ENCODE measurements around the gene RAP2B.
A peak's percentile ranks its signal among the peaks of the same experiment; 100 is the strongest.
"Not testable (repeated sequence)": the region's sequence is repeated elsewhere in the genome, so short reads cannot be mapped to it uniquely, and the experiment has no call there.

The RAP2B gene

DNA sequence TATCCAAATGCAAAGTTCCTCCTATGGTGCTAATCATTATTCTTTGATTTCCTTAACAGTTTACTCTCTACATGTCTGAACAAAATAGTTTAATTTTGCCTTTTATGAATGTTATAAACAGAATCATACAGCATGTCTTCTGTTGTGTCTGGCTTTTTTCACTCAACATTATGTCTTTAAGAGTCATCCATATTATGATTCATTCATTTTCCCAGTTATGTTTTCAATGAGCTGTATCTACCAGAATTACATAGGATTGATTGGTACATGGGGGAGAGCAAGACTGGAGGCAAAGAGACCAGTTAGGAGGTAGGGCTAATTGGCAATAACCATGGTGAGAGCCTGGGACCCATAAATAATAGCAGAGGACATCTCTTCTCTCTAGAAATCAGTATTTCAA lies 16.6 kb upstream of the RAP2B start:
- TF ChIP-seq, protein P1, sequence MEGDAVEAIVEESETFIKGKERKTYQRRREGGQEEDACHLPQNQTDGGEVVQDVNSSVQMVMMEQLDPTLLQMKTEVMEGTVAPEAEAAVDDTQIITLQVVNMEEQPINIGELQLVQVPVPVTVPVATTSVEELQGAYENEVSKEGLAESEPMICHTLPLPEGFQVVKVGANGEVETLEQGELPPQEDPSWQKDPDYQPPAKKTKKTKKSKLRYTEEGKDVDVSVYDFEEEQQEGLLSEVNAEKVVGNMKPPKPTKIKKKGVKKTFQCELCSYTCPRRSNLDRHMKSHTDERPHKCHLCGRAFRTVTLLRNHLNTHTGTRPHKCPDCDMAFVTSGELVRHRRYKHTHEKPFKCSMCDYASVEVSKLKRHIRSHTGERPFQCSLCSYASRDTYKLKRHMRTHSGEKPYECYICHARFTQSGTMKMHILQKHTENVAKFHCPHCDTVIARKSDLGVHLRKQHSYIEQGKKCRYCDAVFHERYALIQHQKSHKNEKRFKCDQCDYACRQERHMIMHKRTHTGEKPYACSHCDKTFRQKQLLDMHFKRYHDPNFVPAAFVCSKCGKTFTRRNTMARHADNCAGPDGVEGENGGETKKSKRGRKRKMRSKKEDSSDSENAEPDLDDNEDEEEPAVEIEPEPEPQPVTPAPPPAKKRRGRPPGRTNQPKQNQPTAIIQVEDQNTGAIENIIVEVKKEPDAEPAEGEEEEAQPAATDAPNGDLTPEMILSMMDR (conservative IDR thresholded peaks at IDR 0.05; ENCODE audit: low read depth, low read length): no peak
- no peak overlapping the region for H3K4me3 ChIP-seq (ENCODE audit: low read depth, low read length)
- no peak for DNase-seq (ENCODE audit: low read depth)

DNA sequence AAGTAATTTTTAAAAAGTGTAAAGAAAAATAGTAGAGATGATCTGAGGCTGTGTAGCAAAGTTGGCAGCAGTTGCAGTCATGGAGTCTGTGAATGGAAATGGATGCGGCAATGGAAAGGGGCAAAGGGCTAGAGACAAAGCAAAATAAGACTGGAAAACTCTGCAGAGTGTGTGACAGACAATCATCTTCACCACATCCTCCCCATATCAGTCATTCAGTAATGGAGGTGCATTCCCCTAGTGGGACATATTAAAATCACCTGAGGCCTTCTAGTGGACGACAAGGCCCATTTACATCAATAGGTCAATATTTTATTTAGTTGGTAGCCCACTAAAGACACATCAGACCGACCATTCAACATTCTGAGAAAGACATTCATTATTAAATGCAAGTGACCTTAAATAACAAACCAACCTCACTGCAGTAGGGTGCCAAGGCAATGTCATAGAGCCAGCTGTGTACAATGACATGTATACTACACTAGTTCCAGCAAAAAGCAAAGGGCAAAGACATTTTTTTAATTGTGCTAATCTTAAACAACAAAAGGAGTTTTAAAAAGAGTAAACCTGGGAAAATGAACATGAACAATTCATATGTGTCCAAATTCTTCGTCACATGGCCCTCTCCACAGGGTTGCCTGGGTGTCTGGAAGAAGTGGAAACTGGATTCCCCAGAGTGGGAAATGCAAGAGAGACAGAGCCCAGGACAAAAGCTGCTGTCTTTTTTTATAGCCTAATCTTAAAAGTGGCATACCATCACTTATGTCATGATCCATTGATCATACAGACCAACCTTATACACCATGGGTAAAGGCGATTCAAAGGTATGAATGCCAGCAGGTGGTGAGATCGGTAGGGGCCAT lies 15.6 kb upstream of the RAP2B start:
- H3K4me3 ChIP-seq (ENCODE audit: low read depth, low read length): no peak overlapping the region
- TF ChIP-seq, protein P1 (conservative IDR thresholded peaks at IDR 0.05; ENCODE audit: low read depth, low read length): no peak

DNA sequence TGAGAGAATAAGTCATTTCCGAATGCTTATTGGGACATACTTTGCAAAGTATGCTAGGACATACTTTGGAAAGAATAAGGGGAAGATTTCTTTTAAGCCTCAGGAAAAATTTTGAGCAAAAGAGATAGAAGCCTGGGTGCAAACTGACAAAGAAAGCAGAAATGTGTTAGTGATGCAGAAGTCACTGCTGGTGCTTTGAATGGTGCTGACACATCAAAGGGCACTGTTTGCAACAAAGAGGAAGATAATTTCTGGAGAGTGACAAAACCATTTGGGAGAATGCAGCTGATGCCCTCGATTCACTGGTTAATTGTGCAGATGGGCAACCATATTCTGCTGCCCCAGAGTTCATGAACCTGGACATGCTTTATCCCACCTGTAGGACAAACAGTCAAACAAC lies 11.0 kb upstream of the RAP2B start:
- TF ChIP-seq, protein P1 (conservative IDR thresholded peaks at IDR 0.05; ENCODE audit: low read depth, low read length): no peak
- no peak overlapping the region for H3K4me3 ChIP-seq (ENCODE audit: low read depth, low read length)
- no peak for DNase-seq (ENCODE audit: low read depth)

More for the DNA sequence above, 15.6 kb upstream of the RAP2B start:
- no peak for DNase-seq (ENCODE audit: low read depth)

DNA sequence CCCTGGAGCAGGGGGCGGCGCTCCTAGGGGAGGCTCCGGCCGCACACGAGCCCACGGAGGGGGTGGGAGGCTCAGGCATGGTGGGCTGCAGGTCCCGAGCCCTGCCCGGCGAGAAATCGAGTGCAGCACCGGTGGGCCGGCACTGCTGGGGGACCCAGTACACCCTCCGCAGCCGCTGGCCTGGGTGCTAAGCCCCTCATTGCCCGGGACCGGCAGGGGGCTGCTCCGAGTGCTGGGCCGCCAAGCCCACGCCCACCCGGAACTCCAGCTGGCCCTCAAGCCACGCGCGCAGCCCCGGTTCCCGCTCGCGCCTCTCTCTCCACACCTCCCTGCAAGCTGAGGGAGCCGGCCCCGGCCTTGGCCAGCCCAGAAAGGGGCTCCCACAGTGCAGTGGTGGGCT lies 6.2 kb upstream of the RAP2B start:
- H3K4me3 ChIP-seq (ENCODE audit: low read depth, low read length); DNase-seq (ENCODE audit: low read depth): not testable (repeated sequence)

DNA sequence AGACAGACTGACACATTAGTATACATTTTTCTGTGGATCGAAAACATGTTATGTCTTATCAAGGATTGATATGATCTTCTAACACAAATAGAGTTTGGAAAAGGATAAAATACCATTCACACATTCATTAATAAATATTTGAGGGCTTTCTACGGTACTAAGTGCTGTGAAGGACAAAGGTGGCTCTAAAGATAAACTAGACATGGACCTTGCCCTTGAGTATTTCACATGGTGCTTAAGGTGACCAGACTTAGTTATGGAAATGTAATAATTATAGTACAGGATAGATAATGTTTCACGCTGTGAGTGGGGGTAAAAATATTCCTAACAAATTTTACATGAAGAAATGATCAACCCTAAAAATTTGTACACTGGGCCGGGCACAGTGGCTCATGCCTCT lies 3.8 kb upstream of the RAP2B start:
- H3K4me3 ChIP-seq (ENCODE audit: low read depth, low read length): no peak overlapping the region
- TF ChIP-seq, protein P1 (conservative IDR thresholded peaks at IDR 0.05; ENCODE audit: low read depth, low read length): no peak
- no peak for DNase-seq (ENCODE audit: low read depth)

DNA sequence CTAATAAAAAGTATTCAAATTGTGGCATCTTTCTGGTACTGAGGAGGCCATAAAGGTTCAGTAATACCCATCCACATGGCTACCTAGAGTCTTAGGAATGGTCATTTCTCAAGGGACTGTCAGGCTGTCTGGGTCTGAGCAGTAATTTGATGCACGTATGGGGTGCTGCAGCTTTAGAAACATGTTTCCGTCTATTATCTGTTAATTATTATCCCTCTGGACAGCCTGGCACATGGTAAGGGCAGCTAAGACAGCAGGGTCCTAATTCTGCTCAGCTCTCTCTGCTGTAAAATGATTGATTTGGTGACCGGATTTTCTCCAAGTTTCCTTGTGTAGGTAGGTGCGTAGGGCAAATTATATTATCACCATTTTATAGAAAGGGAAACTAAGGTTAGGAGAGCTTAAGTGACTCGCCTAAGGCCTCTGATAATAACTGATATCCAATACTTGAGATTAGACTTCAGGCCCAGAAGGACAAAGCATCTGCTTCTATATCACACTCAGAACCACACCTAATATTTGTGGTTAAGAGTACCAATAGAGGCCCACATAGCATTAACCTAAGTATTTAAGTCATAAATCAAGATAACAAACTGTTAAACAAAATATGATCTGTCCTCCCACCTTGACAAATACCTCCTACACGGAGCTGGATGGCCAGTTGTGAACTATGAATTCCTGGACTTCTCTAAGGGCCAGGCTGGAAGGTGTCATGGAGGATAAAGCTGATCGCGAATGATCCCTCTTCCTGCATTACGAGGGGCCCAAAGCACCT lies 2.9 kb upstream of the RAP2B start:
- TF ChIP-seq, protein P1 (conservative IDR thresholded peaks at IDR 0.05; ENCODE audit: low read depth, low read length): no peak
- no peak overlapping the region for H3K4me3 ChIP-seq (ENCODE audit: low read depth, low read length)
- no peak for DNase-seq (ENCODE audit: low read depth)

DNA sequence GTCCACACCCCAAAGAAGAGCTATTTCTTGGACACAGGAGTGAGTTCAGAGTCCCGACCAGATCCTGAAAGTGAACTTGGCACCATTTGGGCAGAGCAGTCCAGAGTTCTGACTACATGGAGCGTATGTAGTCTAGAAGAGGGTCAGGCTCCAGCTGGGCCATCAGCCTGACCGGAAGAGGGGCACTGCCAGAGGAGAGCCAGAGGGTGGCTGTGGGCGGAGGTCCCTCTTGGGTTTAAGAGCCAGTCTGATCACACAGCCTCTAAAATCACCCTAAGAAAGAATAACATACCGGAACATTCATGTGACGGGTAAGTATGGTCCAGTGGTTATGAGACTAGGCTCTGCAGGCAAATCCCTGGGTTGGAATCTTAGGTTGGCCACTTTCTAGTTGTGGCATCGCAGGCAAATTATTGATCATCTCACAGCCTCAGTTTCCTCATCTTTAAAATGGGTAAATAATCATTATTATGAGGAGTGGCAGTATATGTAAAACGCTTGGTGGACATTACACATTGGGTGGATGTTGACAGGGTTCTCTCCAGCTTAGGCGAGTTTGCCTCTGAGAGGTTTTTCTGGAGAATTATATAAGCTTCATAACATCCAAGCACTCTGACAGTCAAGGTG lies 2.1 kb upstream of the RAP2B start:
- DNase-seq (ENCODE audit: low read depth): no peak
- peak overlapping the region; percentile 75 for H3K4me3 ChIP-seq (ENCODE audit: low read depth, low read length)
- TF ChIP-seq, protein P1 (conservative IDR thresholded peaks at IDR 0.05; ENCODE audit: low read depth, low read length): no peak
